Activated T-cell treated with anti-CD3 and anti-CD28 coated beads, Interleukin-2, amount 50 U/mL, for 72 hours (primary cell): ENCODE results near the gene POLD1. TPM values are rescaled to one million over a fixed set of nuclear protein-coding genes. Genes with fewer than 3 reads are reported as not detected.

ENCODE experiments used
- ATAC-seq, 2 donors: fragments of 150-1000 bp; cut with Tn5 transposase; replicated peaks in 1 of 2; 2 replicates each; pipeline ENCODE4 v1.10.0; 2021; ENCODE audit warnings: moderate library complexity in 2 of 2, mild to moderate bottlenecking in 1 of 2
- DNase-seq, 2 donors: peaks; one replicate each; pipeline ENCODE4 v3.0.0; 2021 to 2022; ENCODE audit warnings: mixed read lengths in 1 of 2
- H3K27ac Mint-ChIP-seq: one replicate; pipeline ENCODE4 v1.8.0; 2022; ENCODE audit warnings: mild to moderate bottlenecking, moderate library complexity, mixed read lengths
- H3K27me3 Mint-ChIP-seq: one replicate; pipeline ENCODE4 v1.8.0; 2022; ENCODE audit warnings: low read depth, mixed read lengths
- H3K36me3 Mint-ChIP-seq, 2 donors: one replicate each; pipeline ENCODE4 v1.8.0; 2022; ENCODE audit warnings: mixed read lengths in 2 of 2, mild to moderate bottlenecking in 1 of 2; ENCODE audit not compliant: insufficient read depth in 2 of 2
- H3K4me1 Mint-ChIP-seq: one replicate; pipeline ENCODE4 v1.8.0; 2022; ENCODE audit warnings: low read depth, mixed read lengths
- H3K4me3 Mint-ChIP-seq, 2 donors: one replicate each; pipeline ENCODE4 v1.8.0; 2022; ENCODE audit warnings: mild to moderate bottlenecking in 2 of 2, mixed read lengths in 2 of 2, moderate library complexity in 2 of 2
- H3K9me3 Mint-ChIP-seq, 2 donors: one replicate each; pipeline ENCODE4 v1.8.0; 2022; ENCODE audit warnings: mixed read lengths in 2 of 2
- total RNA-seq, 2 donors: library from RNA; stranded (reverse); gene quantifications; one replicate each; pipeline ENCODE4 v1.2.3, GENCODE V29; 2022

The POLD1 gene
- total RNA-seq, 2 donors from 2014 or later, result 133 to 162 TPM

DNA sequence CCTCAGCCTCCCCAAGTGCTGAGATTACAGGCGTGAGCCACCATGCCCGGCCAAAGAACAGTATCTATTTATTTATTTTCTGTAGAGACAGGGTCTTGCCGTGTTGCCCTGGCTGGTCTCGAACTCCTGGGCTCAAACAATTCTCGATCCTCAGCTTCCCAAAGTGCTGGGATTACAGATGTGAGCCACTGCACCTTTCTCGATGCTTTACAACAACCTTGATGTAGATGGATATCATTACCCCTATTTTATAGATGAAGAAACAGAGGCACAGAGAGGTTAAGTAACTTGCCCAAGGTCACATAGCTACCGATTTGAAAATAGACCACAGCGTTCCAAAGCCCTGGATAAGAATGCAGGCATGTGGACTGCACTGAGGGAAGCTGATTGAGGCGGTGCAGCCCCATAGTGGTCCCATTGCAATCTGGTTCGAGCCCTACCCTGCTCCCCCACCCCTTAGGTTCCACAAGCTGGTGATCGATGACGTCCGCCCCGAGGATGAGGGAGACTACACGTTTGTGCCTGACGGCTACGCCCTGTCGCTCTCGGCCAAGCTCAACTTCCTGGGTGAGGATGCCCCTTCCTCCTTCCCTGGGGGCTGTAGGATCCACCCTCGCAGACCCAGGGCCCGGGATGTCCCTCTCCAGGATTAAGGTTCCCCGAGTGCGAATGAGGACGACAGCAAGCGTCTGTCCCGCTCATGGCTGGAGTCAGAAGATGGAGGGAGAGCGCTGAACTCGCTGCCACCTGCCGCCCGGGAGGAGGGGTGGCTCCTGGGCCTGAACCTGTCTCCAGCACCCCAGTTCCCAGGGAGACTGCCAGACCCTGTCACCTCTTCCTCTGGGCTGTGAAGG lies 66.4 kb downstream of the POLD1 start:
- DNase-seq (no peak), ATAC-seq (no peak)
- Mint-ChIP-seq H3K27me3 (peaks cover 8% of the 10 kb centered on the region), H3K4me1 (no peaks in the 10 kb centered on the region), H3K27ac (no peak overlapping the region), H3K4me3 (no peak overlapping the region), H3K36me3 (no peaks in the 10 kb centered on the region), H3K9me3 (peaks cover 0 to 2% of the 10 kb centered on the region in 2 donors)

DNA sequence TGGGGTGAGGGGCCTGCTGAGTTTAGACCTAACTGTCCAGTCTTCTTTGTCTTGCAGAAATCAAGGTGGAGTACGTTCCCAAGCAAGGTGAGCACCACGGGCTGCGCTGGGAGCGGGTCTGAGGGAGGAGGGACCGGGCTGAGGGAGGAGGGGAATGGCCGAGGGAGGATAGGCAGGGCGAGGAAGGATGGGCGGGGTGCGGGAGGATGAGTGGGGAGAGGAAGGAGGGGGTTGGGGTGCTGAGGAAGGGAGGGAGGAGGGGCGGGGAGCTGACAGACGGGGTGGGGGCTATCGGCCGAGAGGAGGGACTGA lies 67.0 kb downstream of the POLD1 start:
- H3K27ac Mint-ChIP-seq, result no peak overlapping the region
- DNase-seq (no peak), ATAC-seq (no peak)
- peaks cover 0 to 2% of the 10 kb centered on the region in 2 donors for H3K9me3 Mint-ChIP-seq
- H3K27me3 Mint-ChIP-seq, result peaks cover 8% of the 10 kb centered on the region
- no peak overlapping the region for H3K4me3 Mint-ChIP-seq
- no peaks in the 10 kb centered on the region for H3K4me1 Mint-ChIP-seq
- H3K36me3 Mint-ChIP-seq, result no peaks in the 10 kb centered on the region

DNA sequence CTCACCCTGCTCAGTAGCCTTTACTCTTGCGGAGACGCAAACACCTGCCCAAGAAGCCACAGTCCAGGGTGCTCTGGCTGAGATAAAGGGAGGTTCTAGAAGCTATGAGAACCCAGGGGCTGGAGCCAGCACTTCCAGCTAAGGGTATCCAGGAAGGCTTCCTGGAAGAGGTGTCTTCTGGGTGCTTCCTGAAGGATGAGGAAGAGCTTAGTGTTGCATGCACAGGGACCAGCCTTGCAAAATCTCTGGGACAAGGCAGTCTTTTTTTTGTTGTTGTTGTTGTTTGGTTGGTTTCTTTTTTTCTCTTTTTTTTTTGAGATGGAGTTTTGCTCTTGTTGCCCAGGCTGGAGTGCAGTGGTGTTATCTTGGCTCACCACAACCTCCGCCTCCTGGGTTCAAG lies 69.1 kb downstream of the POLD1 start:
- no peaks in the 10 kb centered on the region for H3K36me3 Mint-ChIP-seq

DNA sequence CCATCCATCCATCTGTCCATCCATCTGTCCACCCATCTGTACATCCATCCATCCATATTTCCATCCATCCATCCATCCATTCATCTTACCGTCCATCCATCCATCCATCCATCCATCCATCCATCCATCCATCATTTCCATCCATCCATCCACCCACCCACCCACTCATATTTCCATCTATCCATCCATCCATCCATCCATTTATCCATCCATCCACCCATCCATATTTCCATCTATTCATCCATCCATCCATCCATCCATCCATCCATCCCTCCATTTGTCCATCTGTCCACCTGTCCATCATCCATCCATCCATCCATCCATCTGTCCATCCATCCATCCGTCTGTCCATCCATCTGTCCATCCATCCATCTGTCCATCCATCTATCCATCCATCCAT lies 71.8 kb downstream of the POLD1 start:
- DNase-seq (no peak), ATAC-seq (no peak)
- peaks cover 17% of the 10 kb centered on the region for H3K27me3 Mint-ChIP-seq
- H3K4me3 Mint-ChIP-seq, result no peak overlapping the region
- H3K27ac Mint-ChIP-seq, result peak overlapping the region; percentile 14
- peaks cover 13% of the 10 kb centered on the region for H3K4me1 Mint-ChIP-seq
- no peaks in the 10 kb centered on the region for H3K9me3 Mint-ChIP-seq
- H3K36me3 Mint-ChIP-seq, result no peaks in the 10 kb centered on the region

More for the DNA sequence above, 69.1 kb downstream of the POLD1 start:
- ATAC-seq, result no peak
- Mint-ChIP-seq H3K27ac (no peak overlapping the region), H3K4me3 (no peak overlapping the region), H3K27me3 (peaks cover 21% of the 10 kb centered on the region), H3K9me3 (no peaks in the 10 kb centered on the region), H3K4me1 (no peaks in the 10 kb centered on the region)
- no peak for DNase-seq

DNA sequence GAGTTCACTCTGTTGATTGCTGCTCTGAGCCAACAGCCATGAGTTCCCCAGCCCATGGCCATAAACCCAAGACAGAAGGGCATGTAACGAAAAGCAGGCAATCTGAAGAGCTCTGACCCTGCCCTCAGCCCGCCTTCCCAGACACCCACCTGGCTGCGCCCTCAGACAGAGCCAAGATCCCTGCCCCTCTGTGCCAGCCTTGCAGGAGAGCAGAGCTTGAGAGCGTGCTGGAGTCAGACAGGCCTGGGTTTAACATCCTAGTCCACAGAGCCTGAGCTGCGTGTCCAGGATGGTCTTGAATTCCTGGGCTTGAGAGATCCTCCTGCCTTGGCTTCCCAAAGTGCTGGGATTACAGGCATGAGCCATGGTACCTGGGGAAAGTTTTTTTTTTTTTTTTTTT lies 73.2 kb downstream of the POLD1 start:
- Mint-ChIP-seq H3K9me3 (no peaks in the 10 kb centered on the region), H3K27ac (no peak overlapping the region), H3K4me3 (no peak overlapping the region), H3K36me3 (no peaks in the 10 kb centered on the region), H3K27me3 (peaks cover 17% of the 10 kb centered on the region), H3K4me1 (peaks cover 19% of the 10 kb centered on the region)
- ATAC-seq, result no peak
- no peak for DNase-seq

DNA sequence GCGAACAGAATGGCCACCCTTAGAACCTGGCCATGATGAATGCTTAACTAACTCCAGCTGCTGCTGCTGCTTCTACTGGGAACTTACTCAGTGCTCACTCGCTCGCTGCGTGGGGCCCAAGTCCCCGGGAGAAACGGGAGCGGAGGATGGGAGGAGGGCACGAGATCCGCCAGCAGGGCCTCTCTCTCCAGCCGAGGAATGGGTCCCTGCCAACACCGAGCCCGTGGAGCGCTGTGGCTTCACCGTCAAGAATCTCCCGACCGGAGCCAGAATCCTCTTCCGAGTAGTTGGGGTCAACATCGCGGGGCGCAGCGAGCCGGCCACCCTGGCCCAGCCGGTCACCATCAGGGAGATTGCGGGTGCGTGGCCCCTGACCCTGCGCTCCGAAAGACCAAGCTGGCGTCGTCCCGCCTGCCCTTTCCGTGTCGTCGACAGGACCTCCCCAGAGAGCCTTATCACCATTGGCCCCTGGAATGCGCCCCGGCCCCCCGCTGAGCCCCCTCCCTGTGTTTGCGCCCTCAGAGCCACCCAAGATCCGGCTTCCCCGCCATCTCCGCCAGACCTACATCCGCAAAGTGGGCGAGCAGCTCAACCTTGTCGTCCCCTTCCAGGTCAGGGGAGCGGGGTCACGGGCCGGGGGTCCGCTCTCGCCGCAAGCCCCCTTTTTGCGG lies 74.4 kb downstream of the POLD1 start:
- peaks cover 17% of the 10 kb centered on the region for H3K27me3 Mint-ChIP-seq
- peaks cover 19% of the 10 kb centered on the region for H3K4me1 Mint-ChIP-seq
- peak overlapping the region in 1 of 2 donors; percentile 34 for H3K4me3 Mint-ChIP-seq
- DNase-seq, result no peak
- no peaks in the 10 kb centered on the region for H3K9me3 Mint-ChIP-seq
- no peak overlapping the region for H3K27ac Mint-ChIP-seq
- no peak for ATAC-seq
- no peaks in the 10 kb centered on the region for H3K36me3 Mint-ChIP-seq

DNA sequence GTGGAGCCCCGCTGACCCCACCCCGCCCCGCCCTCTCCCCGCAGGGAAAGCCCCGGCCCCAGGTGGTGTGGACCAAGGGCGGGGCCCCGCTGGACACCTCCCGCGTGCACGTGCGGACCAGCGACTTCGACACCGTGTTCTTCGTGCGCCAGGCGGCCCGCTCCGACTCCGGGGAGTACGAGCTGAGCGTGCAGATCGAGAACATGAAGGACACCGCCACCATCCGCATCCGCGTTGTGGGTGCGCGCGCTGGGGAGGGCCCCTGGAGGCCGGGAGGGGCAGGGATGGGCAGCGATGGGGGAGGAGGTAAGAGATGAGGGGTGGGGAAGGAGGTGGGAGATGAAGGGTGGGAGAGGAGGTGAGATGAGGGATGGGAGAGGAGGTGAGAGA lies 74.9 kb downstream of the POLD1 start:
- Mint-ChIP-seq H3K4me3 (no peak overlapping the region), H3K27ac (no peak overlapping the region), H3K4me1 (peaks cover 19% of the 10 kb centered on the region), H3K9me3 (no peaks in the 10 kb centered on the region), H3K27me3 (peaks cover 17% of the 10 kb centered on the region), H3K36me3 (no peaks in the 10 kb centered on the region)
- DNase-seq (no peak), ATAC-seq (no peak)

DNA sequence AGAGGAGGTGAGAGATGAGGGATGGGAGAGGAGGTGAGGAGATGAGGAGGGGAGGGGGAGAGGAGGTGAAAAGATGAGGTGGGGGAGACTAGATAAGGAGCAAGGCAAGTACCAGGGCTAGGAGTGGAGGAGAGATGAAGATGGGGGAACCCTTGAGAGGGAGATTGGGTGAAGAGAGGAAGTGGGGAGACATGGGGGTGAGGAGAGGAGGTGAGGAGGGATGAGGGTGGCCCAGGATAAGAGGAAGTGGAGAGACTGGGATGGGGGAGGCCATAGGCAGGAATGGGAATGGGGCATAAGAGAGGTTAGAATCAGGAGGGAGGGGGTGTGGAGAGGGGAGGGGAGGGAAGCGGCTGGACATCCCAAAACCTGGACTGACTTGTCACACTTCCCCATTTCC lies 75.5 kb downstream of the POLD1 start:
- H3K36me3 Mint-ChIP-seq, result no peaks in the 10 kb centered on the region
- peaks cover 19% of the 10 kb centered on the region for H3K4me1 Mint-ChIP-seq
- DNase-seq (no peak), ATAC-seq (no peak)
- H3K27ac Mint-ChIP-seq, result no peak overlapping the region
- peak overlapping the region; percentile 68 to 78 for H3K4me3 Mint-ChIP-seq
- peaks cover 17% of the 10 kb centered on the region for H3K27me3 Mint-ChIP-seq
- H3K9me3 Mint-ChIP-seq, result no peaks in the 10 kb centered on the region

DNA sequence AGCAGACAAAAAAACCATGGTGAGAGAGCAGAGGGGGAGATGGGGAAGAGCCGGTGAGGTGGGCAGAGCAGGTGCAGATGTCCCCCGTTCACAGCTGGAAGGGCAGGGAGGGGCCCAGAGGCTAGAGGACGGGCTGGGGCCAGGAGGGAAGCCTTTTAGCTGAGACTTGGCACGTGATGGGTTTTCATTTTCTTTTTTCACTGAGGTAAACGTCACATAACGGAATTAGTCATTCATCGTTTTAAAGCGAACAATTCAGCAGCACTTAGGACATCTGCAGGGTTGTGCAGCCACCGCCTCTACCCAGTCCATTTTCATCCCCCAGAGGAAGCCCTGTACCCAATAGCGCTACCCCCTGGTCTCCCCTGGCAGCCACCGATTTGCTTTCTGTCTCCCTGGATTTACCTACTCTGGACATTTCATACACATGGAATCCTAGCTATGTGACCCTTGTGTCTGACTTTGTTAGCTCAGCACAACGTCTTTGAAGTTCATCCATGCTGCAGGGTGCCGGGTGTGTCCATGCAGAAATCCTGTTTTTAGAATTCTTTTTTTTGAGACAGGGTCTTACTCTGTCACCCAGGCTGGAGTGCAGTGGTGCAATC lies 76.1 kb downstream of the POLD1 start:
- Mint-ChIP-seq H3K27me3 (peaks cover 17% of the 10 kb centered on the region), H3K9me3 (no peaks in the 10 kb centered on the region), H3K36me3 (no peaks in the 10 kb centered on the region), H3K4me3 (peak overlapping the region; percentile 68 to 78), H3K27ac (peak overlapping the region; percentile 26), H3K4me1 (peaks cover 19% of the 10 kb centered on the region)
- ATAC-seq (peak; percentile 76 to 79), DNase-seq (peak; percentile 37 to 42)

DNA sequence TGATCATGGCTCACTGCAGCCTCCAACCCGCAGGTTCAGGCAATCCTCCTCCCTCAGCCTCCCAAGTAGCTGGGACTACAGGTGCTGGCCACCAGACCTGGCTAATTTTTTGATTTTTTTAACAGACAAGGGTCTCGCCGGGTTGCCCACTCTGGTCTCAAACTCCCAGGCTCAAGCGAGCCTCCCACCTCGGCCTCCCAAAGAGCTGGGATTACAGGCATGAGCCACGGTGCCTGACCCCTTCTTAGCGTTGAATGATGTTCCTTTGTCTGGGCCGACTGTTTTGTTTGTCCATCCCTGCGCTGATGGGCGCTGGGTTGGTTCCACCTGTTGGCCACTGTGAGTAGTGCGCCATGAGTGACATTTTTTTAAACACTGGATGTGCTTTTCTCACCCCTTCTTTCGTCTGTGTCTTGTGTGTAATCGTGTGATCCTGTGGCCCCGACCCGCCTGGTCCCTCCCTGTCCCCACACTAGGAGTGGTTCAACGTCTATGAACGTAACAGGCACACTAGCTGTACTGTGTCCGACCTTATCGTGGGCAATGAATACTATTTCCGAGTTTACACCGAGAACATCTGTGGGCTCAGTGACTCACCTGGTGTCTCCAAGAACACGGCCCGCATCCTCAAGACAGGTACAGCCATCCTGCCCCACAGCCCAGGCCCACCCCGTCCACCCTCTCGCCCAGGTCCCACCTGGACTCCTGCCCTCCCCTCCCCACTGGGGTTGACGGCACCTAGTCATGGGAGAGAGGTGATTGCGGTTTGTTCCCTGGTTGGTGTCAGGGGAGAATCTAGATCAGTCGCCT lies 77.1 kb downstream of the POLD1 start:
- DNase-seq (peak; percentile 68 to 70), ATAC-seq (peak; percentile 75 to 80)
- Mint-ChIP-seq H3K9me3 (no peaks in the 10 kb centered on the region), H3K4me3 (peak overlapping the region in 1 of 2 donors; percentile 54), H3K27ac (no peak overlapping the region), H3K27me3 (peaks cover 17% of the 10 kb centered on the region), H3K4me1 (peaks cover 19% of the 10 kb centered on the region), H3K36me3 (no peaks in the 10 kb centered on the region)

DNA sequence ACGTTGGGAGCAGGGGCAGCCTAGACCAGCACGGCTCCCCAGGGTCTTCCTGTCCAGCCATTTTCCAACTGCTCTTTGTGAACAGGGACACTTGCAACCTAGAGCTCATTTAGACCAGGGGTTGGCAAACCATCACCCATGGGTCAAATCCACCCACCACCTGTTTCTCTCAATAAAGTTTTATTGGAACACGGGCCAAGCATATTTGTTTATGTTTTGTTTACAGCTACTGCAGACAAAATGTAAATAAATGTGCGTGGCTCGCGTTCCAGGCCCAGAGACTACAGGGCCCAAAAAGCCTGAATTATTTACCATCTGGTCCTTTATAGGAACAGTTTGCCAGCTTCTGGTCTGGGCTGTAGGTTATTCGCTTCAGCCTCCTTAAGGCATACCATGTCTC lies 78.8 kb downstream of the POLD1 start:
- H3K27me3 Mint-ChIP-seq, result peaks cover 5% of the 10 kb centered on the region
- H3K9me3 Mint-ChIP-seq, result no peaks in the 10 kb centered on the region
- no peaks in the 10 kb centered on the region for H3K36me3 Mint-ChIP-seq
- peaks cover 19% of the 10 kb centered on the region for H3K4me1 Mint-ChIP-seq
- no peak overlapping the region for H3K4me3 Mint-ChIP-seq
- ATAC-seq, result no peak
- H3K27ac Mint-ChIP-seq, result no peak overlapping the region
- DNase-seq, result no peak

DNA sequence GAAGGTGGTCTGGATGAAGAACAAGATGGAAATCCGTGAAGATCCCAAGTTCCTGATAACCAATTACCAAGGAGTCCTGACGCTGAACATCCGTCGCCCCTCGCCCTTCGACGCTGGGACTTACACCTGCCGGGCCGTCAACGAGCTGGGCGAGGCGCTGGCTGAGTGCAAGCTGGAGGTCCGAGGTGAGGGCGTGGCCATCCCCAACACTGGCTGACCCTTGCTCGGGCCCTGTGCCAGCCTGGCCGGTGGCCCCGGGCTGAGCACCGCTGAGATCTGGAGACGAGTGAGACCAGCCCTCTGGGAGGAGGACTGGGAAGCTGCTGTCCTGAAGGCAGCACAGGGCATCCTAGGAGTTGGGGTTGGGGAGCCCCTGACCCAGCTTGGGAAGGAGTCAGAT lies 80.2 kb downstream of the POLD1 start:
- peaks cover 19% of the 10 kb centered on the region for H3K4me1 Mint-ChIP-seq
- ATAC-seq (no peak), DNase-seq (no peak)
- no peaks in the 10 kb centered on the region for H3K9me3 Mint-ChIP-seq
- no peaks in the 10 kb centered on the region for H3K36me3 Mint-ChIP-seq
- H3K27me3 Mint-ChIP-seq, result no peaks in the 10 kb centered on the region
- no peak overlapping the region for H3K27ac Mint-ChIP-seq
- no peak overlapping the region for H3K4me3 Mint-ChIP-seq

DNA sequence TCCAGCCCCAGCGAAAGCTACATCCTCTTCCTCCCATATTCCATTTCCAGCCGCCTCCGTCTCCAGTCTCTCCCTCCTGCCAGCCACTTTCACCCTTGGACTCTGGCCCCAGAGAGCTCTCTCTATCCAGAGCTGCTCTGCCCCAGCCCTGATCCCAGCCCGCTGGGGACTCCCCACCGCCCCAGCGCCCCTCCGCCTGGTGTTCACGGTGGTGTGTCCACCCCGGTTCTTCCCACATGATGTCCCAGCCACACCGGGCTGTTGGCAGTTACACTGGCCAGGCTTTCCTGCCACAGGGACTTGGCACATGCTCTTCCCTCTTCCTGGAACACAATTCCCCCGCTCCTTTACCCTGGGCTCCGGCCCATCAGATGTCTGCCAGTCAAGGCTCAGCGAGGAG lies 80.9 kb downstream of the POLD1 start:
- Mint-ChIP-seq H3K4me3 (no peak overlapping the region), H3K9me3 (no peaks in the 10 kb centered on the region), H3K4me1 (peaks cover 14% of the 10 kb centered on the region), H3K27me3 (no peaks in the 10 kb centered on the region), H3K36me3 (no peaks in the 10 kb centered on the region), H3K27ac (no peak overlapping the region)
- ATAC-seq, result no peak
- DNase-seq, result no peak
